ENCODE results near the gene DNM3. TPM values are rescaled to one million over a fixed set of nuclear protein-coding genes. Genes with fewer than 3 reads are reported as not detected.

The DNM3 gene
- total and polyA plus RNA-seq, 2 of the 8 experiments (the other 6 are each of a cell fraction or from before 2014, with no cell fraction given), result 2.0 to 8.5 TPM

GRCh38 chr1:172095846-172096245 is 254.5 kb downstream of the DNM3 start (continued):
- TF ChIP-seq CHD1 (IDR thresholded peaks at IDR 0.05; ENCODE audit: low read depth, low read length) (no peak), GTF2F1 (IDR thresholded peaks at IDR 0.05; ENCODE audit: borderline replicate concordance, low read depth, low read length) (no peak), MAX (IDR thresholded peaks at IDR 0.05) (no peak)

Data from H1 (cell line).